ENCODE measurements around the gene PCDHA4. TPM values are rescaled to one million over a fixed set of nuclear protein-coding genes. Genes with fewer than 3 reads are reported as not detected.

PCDHA4 gene
- total RNA-seq, 1 experiment from 2014 or later, result 0.50 TPM

DNA sequence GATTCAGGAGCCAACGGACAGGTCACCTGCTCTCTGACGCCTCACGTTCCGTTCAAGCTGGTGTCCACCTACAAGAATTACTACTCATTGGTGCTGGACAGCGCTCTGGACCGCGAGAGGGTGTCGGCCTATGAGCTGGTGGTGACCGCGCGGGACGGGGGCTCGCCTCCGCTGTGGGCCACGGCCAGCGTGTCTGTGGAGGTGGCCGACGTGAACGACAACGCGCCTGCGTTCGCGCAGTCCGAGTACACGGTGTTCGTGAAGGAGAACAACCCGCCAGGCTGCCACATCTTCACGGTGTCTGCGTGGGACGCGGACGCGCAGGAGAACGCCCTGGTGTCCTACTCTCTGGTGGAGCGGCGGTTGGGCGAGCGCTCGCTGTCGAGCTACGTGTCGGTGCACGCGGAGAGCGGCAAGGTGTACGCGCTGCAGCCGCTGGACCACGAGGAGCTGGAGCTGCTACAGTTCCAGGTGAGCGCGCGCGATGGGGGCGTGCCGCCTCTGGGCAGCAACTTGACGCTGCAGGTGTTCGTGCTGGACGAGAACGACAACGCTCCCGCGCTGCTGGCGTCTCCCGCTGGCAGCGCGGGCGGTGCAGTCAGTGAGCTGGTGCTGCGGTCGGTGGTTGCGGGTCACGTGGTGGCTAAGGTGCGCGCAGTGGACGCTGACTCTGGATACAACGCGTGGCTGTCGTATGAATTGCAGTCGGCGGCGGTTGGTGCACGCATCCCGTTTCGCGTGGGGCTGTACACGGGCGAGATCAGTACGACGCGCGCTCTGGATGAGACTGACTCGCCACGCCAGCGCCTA lies 50.5 kb downstream of the PCDHA4 start:
- H3K27me3 ChIP-seq (replicated peaks), result no peaks in the 10 kb centered on the region
- H3K27ac ChIP-seq, result no peak overlapping the region
- H3K36me3 ChIP-seq, result no peaks in the 10 kb centered on the region
- no peaks in the 10 kb centered on the region for H3K4me1 ChIP-seq (replicated peaks)
- peaks cover 45% of the 10 kb centered on the region for H3K9me3 ChIP-seq (replicated peaks)
- H3K4me3 ChIP-seq, result no peak overlapping the region
- DNase-seq (ENCODE audit: low read depth in 1 of 2, low spot score in 2 of 2), result no peak

DNA sequence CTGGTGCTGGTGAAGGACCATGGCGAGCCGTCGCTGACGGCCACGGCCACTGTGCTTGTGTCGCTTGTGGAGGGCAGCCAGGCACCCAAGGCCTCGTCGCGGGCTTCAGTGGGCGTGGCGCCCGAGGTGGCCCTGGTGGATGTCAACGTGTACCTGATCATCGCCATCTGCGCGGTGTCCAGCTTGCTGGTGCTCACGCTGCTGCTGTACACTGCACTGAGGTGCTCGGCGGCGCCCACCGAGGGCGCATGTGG lies 51.0 kb downstream of the PCDHA4 start:
- no peak for DNase-seq (ENCODE audit: low read depth in 1 of 2, low spot score in 2 of 2)
- Histone ChIP-seq H3K4me3 (no peak overlapping the region), H3K27me3 (replicated peaks) (no peaks in the 10 kb centered on the region), H3K4me1 (replicated peaks) (no peaks in the 10 kb centered on the region), H3K9me3 (replicated peaks) (peaks cover 49% of the 10 kb centered on the region), H3K36me3 (no peaks in the 10 kb centered on the region), H3K27ac (no peak overlapping the region)

DNA sequence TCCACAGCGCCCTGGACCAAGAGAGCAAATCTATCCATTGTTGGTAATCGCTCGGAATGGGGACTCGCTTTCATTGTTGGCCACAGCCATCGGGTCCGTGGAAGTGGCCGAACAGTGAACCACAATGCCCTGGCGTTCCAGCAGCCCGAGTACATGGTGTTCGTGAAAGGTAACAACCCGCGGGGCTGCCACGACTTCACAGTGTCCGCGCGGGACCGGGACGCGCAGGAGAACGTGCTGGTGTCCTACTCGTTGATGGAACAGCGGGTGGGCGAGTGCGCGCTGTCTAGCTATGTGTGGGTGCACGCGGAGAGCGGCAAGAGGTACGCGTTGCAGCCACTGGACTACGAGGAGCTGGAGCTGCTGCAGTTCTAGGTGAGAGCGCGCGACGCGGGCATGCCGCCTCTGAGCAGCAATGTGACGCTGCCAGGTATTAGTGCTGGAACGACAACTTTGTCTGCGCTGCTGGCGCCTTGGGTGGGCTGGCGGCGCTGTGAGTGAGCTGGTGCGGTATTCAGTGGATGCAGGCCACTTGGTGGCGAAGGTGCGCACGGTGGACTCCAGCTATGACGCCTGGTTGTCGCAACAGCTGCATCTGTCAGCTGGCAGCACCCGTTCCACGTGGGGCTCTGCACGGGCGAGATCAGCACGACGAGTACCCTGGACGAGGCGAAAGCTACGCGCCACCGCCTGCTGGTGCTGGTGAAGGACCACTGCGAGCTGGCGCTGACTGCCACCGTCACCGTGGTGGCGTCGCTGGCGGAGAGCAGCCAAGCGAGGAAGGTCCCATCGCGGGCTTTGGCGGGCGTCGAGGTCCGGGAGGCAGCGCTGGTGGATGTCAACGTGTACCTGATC lies 55.8 kb downstream of the PCDHA4 start:
- no peak for DNase-seq (ENCODE audit: low read depth in 1 of 2, low spot score in 2 of 2)
- Histone ChIP-seq H3K4me3 (no peak overlapping the region), H3K9me3 (replicated peaks) (peaks cover 38% of the 10 kb centered on the region), H3K27me3 (replicated peaks) (no peaks in the 10 kb centered on the region), H3K36me3 (no peaks in the 10 kb centered on the region), H3K27ac (no peak overlapping the region), H3K4me1 (replicated peaks) (no peaks in the 10 kb centered on the region)

Other genes starting within 250 kb of the PCDHA4 start
- gene SRA1, start 249.6 kb upstream of the PCDHA4 start, total RNA-seq (2014; rRNA removed; shearing (Covaris generic)), result 76.0 and 81.9 TPM in 2 replicates
- gene APBB3, start 242.5 kb upstream of the PCDHA4 start, total RNA-seq (2014; rRNA removed; shearing (Covaris generic)), result 12.0 and 16.2 TPM in 2 replicates
- gene SLC35A4, start 242.2 kb upstream of the PCDHA4 start, total RNA-seq (2014; rRNA removed; shearing (Covaris generic)), result 56.7 and 65.8 TPM in 2 replicates
- 7.6 and 10.3 TPM in 2 replicates for gene CD14, start 173.9 kb upstream of the PCDHA4 start, total RNA-seq (2014; rRNA removed; shearing (Covaris generic))
- gene TMCO6, start 167.6 kb upstream of the PCDHA4 start, total RNA-seq (2014; rRNA removed; shearing (Covaris generic)), result 17.9 and 100 TPM in 2 replicates
- 125 and 176 TPM in 2 replicates for gene NDUFA2, start 159.4 kb upstream of the PCDHA4 start, total RNA-seq (2014; rRNA removed; shearing (Covaris generic))
- 130 and 154 TPM in 2 replicates for gene IK, start 159.2 kb upstream of the PCDHA4 start, total RNA-seq (2014; rRNA removed; shearing (Covaris generic))
- 16.0 and 20.8 TPM in 2 replicates for gene WDR55, start 142.2 kb upstream of the PCDHA4 start, total RNA-seq (2014; rRNA removed; shearing (Covaris generic))
- gene DND1, start 133.5 kb upstream of the PCDHA4 start, total RNA-seq (2014; rRNA removed; shearing (Covaris generic)), result 0.16 and 1.2 TPM in 2 replicates
- gene HARS1, start 115.7 kb upstream of the PCDHA4 start, total RNA-seq (2014; rRNA removed; shearing (Covaris generic)), result 133 and 135 TPM in 2 replicates
- gene HARS2, start 115.6 kb upstream of the PCDHA4 start, total RNA-seq (2014; rRNA removed; shearing (Covaris generic)), result 51.8 and 53.0 TPM in 2 replicates
- gene ZMAT2, start 106.6 kb upstream of the PCDHA4 start, total RNA-seq (2014; rRNA removed; shearing (Covaris generic)), result 99.1 and 114 TPM in 2 replicates
- not detected in 2 replicates for gene PCDHA1, start 20.9 kb upstream of the PCDHA4 start, total RNA-seq (2014; rRNA removed; shearing (Covaris generic))
- not detected in 2 replicates for gene PCDHA2, start 12.2 kb upstream of the PCDHA4 start, total RNA-seq (2014; rRNA removed; shearing (Covaris generic))
- 0.05 TPM in 1 of 2 replicates, not detected in the other for gene PCDHA3, start 6.0 kb upstream of the PCDHA4 start, total RNA-seq (2014; rRNA removed; shearing (Covaris generic))
- not detected in 2 replicates for gene PCDHA5, start 14.5 kb downstream of the PCDHA4 start, total RNA-seq (2014; rRNA removed; shearing (Covaris generic))
- not detected in 2 replicates for gene PCDHA6, start 20.9 kb downstream of the PCDHA4 start, total RNA-seq (2014; rRNA removed; shearing (Covaris generic))
- 0.03 TPM in 1 of 2 replicates, not detected in the other for gene PCDHA7, start 27.2 kb downstream of the PCDHA4 start, total RNA-seq (2014; rRNA removed; shearing (Covaris generic))
- 0.13 TPM in 1 of 2 replicates, not detected in the other for gene PCDHA8, start 34.1 kb downstream of the PCDHA4 start, total RNA-seq (2014; rRNA removed; shearing (Covaris generic))
- gene PCDHA9, start 41.3 kb downstream of the PCDHA4 start, total RNA-seq (2014; rRNA removed; shearing (Covaris generic)), result under 0.01 TPM in 1 of 2 replicates, not detected in the other
- gene PCDHA10, start 48.8 kb downstream of the PCDHA4 start, total RNA-seq (2014; rRNA removed; shearing (Covaris generic)), result not detected in 2 replicates
- not detected in 2 replicates for gene PCDHA11, start 61.9 kb downstream of the PCDHA4 start, total RNA-seq (2014; rRNA removed; shearing (Covaris generic))
- gene PCDHA12, start 68.2 kb downstream of the PCDHA4 start, total RNA-seq (2014; rRNA removed; shearing (Covaris generic)), result not detected in 2 replicates
- not detected in 2 replicates for gene PCDHA13, start 75.1 kb downstream of the PCDHA4 start, total RNA-seq (2014; rRNA removed; shearing (Covaris generic))
- 0.28 TPM in 1 of 2 replicates, not detected in the other for gene PCDHAC1, start 119.2 kb downstream of the PCDHA4 start, total RNA-seq (2014; rRNA removed; shearing (Covaris generic))
- 0.03 TPM in 1 of 2 replicates, not detected in the other for gene PCDHAC2, start 159.4 kb downstream of the PCDHA4 start, total RNA-seq (2014; rRNA removed; shearing (Covaris generic))
- not detected in 2 replicates for gene PCDHB1, start 244.3 kb downstream of the PCDHA4 start, total RNA-seq (2014; rRNA removed; shearing (Covaris generic))